Esophagus squamous epithelium (tissue), 5 donors: ENCODE results near the gene SLC6A3. TPM values are rescaled to one million over a fixed set of nuclear protein-coding genes. Genes with fewer than 3 reads are reported as not detected.

Experiments used
- DNase-seq: peaks from one replicate; lab custom pipeline; 2025; lab: John Stamatoyannopoulos, UW
- H3K27ac ChIP-seq, 4 donors: fragments of 200-600 bp; sonication (generic); one replicate each; pipeline ENCODE4 v1.5.1; 2016 to 2019; ENCODE audit warnings: mild to moderate bottlenecking in 1 of 4
- H3K27me3 ChIP-seq, 4 donors: fragments of 200-600 bp; sonication (generic); 1 replicate in 3 of 4; 2 replicates in 1 of 4; pipeline versions ENCODE4 v1.5.1 to v1.6.0; 2017 to 2021; ENCODE audit warnings: antibody characterized with exemption in 1 of 4
- H3K36me3 ChIP-seq, 3 donors: fragments of 200-600 bp; sonication (generic); one replicate each; pipeline ENCODE4 v1.5.1; 2016 to 2019
- H3K4me1 ChIP-seq, 3 donors: fragments of 200-600 bp; sonication (generic); one replicate each; pipeline ENCODE4 v1.5.1; 2017 to 2019
- H3K4me3 ChIP-seq, 4 donors: fragments of 200-600 bp; sonication (generic); 1 replicate in 3 of 4; 2 replicates in 1 of 4; pipeline ENCODE4 v1.5.1; 2016 to 2019; ENCODE audit warnings: mild to moderate bottlenecking in 2 of 4, moderate library complexity in 1 of 4
- H3K9me3 ChIP-seq, 3 donors: fragments of 200-600 bp; sonication (generic); one replicate each; pipeline ENCODE4 v1.5.1; 2016 to 2019
- POLR2A ChIP-seq, 4 donors: fragments of 450-650 bp; IDR thresholded peaks; one replicate each; pipeline ENCODE4 v1.6.1; 2017; ENCODE audit warnings: antibody characterized with exemption in 4 of 4, mild to moderate bottlenecking in 4 of 4, moderate library complexity in 3 of 4
- WGBS, 2 donors: methylation state at CpG; one replicate each; pipeline ENCODE4 v1.1.5; 2018; 5-methylcytosine and 5-hydroxymethylcytosine counted together
- intact Hi-C: fragments of 100-400 bp; cut with DNase I; formaldehyde crosslinking; loops from one replicate; pipeline ENCODE4 v1.15.0; 2022
- total RNA-seq, 4 donors: library from RNA; depleted of rRNA; stranded (reverse); fragments of >200 nt; gene quantifications; one replicate each; pipeline ENCODE4 v1.1.0, GENCODE V29; 2016
- TF ChIP-seq, protein P1 (sequence below), 6 experiments: fragments of 450-650 bp in 4 of 6; fragments of 200-600 bp in 2 of 6; sonication (generic) in 2 of 6; IDR thresholded peaks; one replicate each; pipeline ENCODE4 v1.5.1; 2016 to 2019; ENCODE audit warnings: antibody characterized with exemption in 6 of 6, mild to moderate bottlenecking in 4 of 6, moderate library complexity in 4 of 6
- donor health status: DM: yes; HTN: yes; CAD: no.

The SLC6A3 gene
- total RNA-seq, 4 donors from 2014 or later, result 0.19 TPM; not detected in 3

DNA sequence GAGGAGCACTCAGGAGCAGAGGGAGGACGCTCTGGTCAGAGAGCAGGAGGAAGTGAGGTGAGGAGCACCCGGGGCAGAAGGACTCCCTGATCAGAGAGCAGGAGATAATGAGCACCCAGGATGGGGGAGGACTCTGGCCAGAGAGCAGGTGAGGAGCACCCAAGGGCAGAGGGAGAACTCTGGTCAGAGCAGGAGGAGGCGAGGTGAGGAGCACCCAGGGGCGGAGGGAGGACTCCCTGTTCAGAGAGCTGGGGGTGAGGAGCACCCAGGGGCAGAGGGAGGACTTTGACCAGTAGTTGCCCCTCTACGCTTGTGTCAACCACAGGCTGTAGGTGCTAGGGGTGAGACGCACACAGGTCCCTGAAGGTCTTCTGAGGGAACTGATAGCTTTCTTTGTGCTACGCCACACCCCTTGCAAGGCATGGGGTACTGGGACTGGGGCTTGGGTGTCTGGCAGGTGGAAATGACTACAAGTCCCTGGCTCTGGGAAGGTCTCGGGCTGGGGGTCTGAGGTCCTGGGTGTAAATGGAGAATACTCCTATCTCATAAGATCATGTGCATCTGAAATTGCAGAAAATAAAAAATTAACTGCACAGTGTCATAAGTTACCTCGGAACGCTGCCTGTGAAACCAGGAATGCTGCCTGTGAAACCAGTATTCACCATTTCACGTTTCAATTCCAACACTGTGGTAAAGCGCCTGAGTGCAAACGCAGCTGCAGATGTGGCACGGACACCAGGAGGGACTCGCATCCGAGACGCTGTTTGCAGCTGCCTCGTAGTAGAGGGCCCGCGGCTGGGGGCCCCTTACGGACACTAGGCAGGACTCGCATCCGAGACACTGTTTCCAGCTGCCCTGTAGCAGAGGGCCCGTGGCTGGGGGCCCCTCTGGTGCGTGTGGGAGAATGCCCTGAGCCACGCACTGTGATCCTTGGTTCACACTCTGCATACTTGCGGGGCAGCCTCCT, 27.0 kb upstream of the SLC6A3 start:
- Histone ChIP-seq H3K4me3 (no peak overlapping the region), H3K36me3 (peaks cover 0 to 67% (median 0%) of the 10 kb centered on the region in 3 donors), H3K9me3 (no peaks in the 10 kb centered on the region), H3K27me3 (no peaks in the 10 kb centered on the region), H3K27ac (no peak overlapping the region), H3K4me1 (peaks cover 0 to 6% (median 0%) of the 10 kb centered on the region in 3 donors)
- TF ChIP-seq, protein P1, sequence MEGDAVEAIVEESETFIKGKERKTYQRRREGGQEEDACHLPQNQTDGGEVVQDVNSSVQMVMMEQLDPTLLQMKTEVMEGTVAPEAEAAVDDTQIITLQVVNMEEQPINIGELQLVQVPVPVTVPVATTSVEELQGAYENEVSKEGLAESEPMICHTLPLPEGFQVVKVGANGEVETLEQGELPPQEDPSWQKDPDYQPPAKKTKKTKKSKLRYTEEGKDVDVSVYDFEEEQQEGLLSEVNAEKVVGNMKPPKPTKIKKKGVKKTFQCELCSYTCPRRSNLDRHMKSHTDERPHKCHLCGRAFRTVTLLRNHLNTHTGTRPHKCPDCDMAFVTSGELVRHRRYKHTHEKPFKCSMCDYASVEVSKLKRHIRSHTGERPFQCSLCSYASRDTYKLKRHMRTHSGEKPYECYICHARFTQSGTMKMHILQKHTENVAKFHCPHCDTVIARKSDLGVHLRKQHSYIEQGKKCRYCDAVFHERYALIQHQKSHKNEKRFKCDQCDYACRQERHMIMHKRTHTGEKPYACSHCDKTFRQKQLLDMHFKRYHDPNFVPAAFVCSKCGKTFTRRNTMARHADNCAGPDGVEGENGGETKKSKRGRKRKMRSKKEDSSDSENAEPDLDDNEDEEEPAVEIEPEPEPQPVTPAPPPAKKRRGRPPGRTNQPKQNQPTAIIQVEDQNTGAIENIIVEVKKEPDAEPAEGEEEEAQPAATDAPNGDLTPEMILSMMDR (IDR thresholded peaks at IDR 0.05), result no peak
- no peak for TF ChIP-seq POLR2A (IDR thresholded peaks at IDR 0.05)
- intact Hi-C loops, result no loop called here
- WGBS, 2 donors, result 93 to 95% methylated on average over 12 to 20 of the region's 27 CpGs
- DNase-seq, result no peak

DNA sequence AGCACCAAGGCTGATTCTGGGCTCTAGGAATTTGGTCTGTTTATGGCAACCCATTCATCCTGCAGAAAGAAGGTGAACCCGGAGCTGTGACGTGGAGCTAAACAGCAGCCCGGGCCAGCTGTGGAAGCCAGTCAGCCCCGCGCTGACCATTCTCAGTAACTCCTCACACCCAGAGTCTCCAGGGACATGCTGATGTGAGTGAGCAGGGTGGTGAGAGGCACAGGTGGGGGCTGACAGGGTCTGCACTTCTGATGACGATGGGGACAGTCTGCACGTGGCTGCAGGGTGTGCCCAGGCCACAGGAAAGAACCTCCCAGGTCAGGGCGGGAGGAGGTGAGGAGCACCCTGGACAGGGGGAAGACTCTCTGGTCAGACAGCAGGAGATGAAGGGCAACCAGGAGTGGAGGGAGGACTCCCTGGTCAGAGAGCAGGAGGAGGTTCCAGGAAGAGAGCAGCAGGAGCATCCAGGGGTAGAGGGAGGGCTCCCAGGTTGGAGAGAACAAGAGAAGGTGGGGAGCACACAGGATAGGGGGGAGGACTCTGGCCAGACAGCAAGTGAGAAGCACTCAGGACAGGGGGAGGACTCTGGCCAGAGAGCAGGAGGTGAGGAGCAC, 26.1 kb upstream of the SLC6A3 start:
- Histone ChIP-seq H3K27ac (no peak overlapping the region), H3K4me3 (no peak overlapping the region), H3K27me3 (no peaks in the 10 kb centered on the region), H3K9me3 (no peaks in the 10 kb centered on the region), H3K4me1 (peaks cover 0 to 1% (median 0%) of the 10 kb centered on the region in 3 donors), H3K36me3 (peaks cover 0 to 67% (median 0%) of the 10 kb centered on the region in 3 donors)
- 87 to 91% methylated on average over 8 of the region's 8 CpGs for WGBS, 2 donors
- no peak for DNase-seq
- no peak for TF ChIP-seq POLR2A (IDR thresholded peaks at IDR 0.05)
- TF ChIP-seq, protein P1 (IDR thresholded peaks at IDR 0.05), result no peak
- intact Hi-C loops, result no loop called here

DNA sequence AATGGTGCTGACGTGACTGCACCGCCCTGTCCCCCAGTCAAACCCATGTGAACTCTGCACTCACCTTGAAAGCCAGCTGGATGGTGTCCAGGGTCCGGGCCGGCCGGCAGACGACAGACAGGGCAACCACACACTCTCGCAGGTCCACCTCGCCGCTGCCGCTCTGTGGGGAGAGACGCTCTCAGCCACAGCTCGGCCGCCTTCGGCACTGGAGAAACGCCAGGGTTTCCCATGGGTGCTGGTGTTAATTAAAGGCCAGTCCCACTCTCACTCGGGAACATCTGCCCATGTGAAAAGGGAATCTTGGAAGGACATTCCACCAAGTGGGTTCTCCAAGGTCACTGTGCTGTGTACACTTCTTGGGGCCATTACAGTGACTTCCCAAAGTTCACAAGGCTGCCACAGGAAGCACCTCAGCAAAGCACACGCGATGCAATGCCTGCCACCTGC, 25.5 kb upstream of the SLC6A3 start:
- Histone ChIP-seq H3K27ac (no peak overlapping the region), H3K9me3 (no peaks in the 10 kb centered on the region), H3K4me1 (no peaks in the 10 kb centered on the region), H3K4me3 (no peak overlapping the region), H3K27me3 (no peaks in the 10 kb centered on the region), H3K36me3 (peaks cover 0 to 67% (median 5%) of the 10 kb centered on the region in 3 donors)
- 64 to 84% methylated on average over 4 to 8 of the region's 18 CpGs for WGBS, 2 donors
- DNase-seq, result no peak
- intact Hi-C loops, result no loop called here
- TF ChIP-seq, protein P1 (IDR thresholded peaks at IDR 0.05), result no peak
- no peak for TF ChIP-seq POLR2A (IDR thresholded peaks at IDR 0.05)

DNA sequence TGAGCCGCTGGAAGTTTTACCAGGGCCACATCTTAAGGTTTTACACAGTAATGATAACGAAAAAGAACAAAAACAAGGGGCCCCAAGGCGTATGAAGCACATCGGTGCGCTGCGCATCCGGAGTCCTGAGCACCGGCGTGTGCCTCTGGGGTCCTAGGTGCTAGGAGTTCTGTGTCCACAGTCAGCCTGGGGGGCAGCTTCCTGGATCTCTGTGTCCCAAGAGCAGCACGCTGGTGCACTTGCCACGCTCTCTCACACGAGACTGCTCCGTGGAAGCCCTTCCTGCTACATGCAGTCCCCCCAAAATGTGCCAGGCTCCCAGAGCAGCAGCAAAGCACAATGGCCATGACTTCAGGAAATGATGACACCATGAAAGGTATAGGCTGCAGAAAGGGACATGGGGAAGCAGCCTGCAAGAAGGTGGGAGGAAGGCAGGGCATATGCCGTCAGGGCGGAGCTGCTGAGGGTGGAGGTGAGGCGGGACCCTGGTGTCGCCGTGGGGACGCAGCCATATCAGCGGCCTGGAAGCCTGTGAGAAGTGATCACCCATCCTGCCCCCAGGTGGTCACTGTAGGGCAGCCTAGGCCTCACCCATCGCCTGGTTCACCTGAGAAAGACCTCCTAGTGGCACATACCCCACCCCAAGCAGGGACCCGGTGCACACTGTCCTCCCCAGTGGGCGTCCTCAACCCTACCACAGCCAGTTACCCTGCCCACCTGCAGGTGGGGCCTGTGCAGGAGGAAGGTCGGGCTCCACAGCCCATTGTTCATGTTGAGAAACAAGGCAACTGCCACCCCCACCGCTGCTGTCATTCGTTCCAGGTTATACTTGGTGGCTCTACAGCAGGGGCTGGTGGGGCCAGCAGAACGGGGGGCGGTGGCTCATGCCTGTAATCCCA, 23.6 kb upstream of the SLC6A3 start:
- TF ChIP-seq, protein P1 (IDR thresholded peaks at IDR 0.05), result no peak
- no peak for TF ChIP-seq POLR2A (IDR thresholded peaks at IDR 0.05)
- 94% methylated on average over 17 to 21 of the region's 28 CpGs for WGBS, 2 donors
- intact Hi-C loops, result no loop called here
- Histone ChIP-seq H3K9me3 (no peaks in the 10 kb centered on the region), H3K4me3 (no peak overlapping the region), H3K27me3 (no peaks in the 10 kb centered on the region), H3K36me3 (peaks cover 0 to 60% (median 7%) of the 10 kb centered on the region in 3 donors), H3K27ac (no peak overlapping the region), H3K4me1 (no peaks in the 10 kb centered on the region)
- DNase-seq, result no peak
